OCI-LY1 (cell line): Measurements from ENCODE around the gene CCDC28A.

Source experiments
- CTCF ChIP-seq: fragments of 200-600 bp; sonication (generic), shearing (Covaris generic); IDR thresholded peaks from 2 replicates; pipeline ENCODE4 v1.5.1; 2017; ENCODE audit warnings: mild to moderate bottlenecking, antibody characterized with exemption, low read length, moderate library complexity, mixed read lengths
- EZH2 ChIP-seq: fragments of 200-600 bp; sonication (generic), shearing (Covaris generic); IDR thresholded peaks from 2 replicates; pipeline ENCODE4 v1.8.0; 2017; ENCODE audit warnings: borderline replicate concordance, mixed run types, mild to moderate bottlenecking, antibody characterized with exemption, low read length, moderate library complexity, mixed read lengths

GRCh38 chr6:138757136-138757535 lies 16.4 kb upstream of the CCDC28A start:
- TF ChIP-seq CTCF (no peak), EZH2 (no peak)
